CD4-positive, alpha-beta T cell treated with Interleukin-4 for 4 hours (primary cell): Measurements from ENCODE around the gene TNFSF9.
"Not testable (repeated sequence)": the region's sequence is repeated elsewhere in the genome, so short reads cannot be mapped to it uniquely, and the experiment has no call there.

ENCODE experiments used
- DNase-seq: peaks from one replicate; pipeline ENCODE4 v3.0.0-alpha.2; 2020

TNFSF9 gene

GRCh38 chr19:6573350-6573749 lies 42.5 kb downstream of the TNFSF9 start:
- no peak for DNase-seq

GRCh38 chr19:6576869-6577475 lies 46.1 kb downstream of the TNFSF9 start:
- no peak for DNase-seq

- peak; percentile 48 for DNase-seq
These were observed 46.8 kb downstream of the TNFSF9 start for GRCh38 chr19:6577476-6578125.

- DNase-seq: no peak
These were observed 48.8 kb downstream of the TNFSF9 start for GRCh38 chr19:6579450-6580178.

GRCh38 chr19:6580313-6580712 lies 49.5 kb downstream of the TNFSF9 start:
- DNase-seq: no peak

- DNase-seq: not testable (repeated sequence)
These were observed 52.0 kb downstream of the TNFSF9 start for GRCh38 chr19:6582515-6583484.
